OCI-LY3 (cell line): ENCODE measurements around the gene HSD17B2.

Experiments used
- H2AFZ ChIP-seq: fragments of 200-600, 300-600 bp; shearing (Covaris generic); 2 replicates; pipeline ENCODE4 v1.6.0; 2014; ENCODE audit warnings: antibody characterized with exemption, low read depth, low read length
- H3K27ac ChIP-seq: fragments of 200-600, 300-600 bp; sonication (generic); 2 replicates; pipeline ENCODE4 v1.5.1; 2014; ENCODE audit warnings: mild to moderate bottlenecking, low read length, moderate library complexity, mixed read lengths
- H3K27me3 ChIP-seq: fragments of 200-600, 300-600 bp; sonication (generic); 2 replicates; pipeline ENCODE4 v1.6.1; 2014; ENCODE audit warnings: low read depth, low read length, mixed read lengths
- H3K36me3 ChIP-seq: fragments of 200-600, 300-600 bp; sonication (generic); replicated peaks from 2 replicates; pipeline ENCODE3; 2014; ENCODE audit warnings: low read depth, low read length, mixed read lengths
- H3K4me1 ChIP-seq: fragments of 300-600, 200-600 bp; sonication (generic); 2 replicates; pipeline ENCODE4 v1.6.1; 2014; ENCODE audit warnings: low read length, mixed read lengths
- H3K4me2 ChIP-seq: fragments of 200-600, 300-600 bp; sonication (generic); 2 replicates; pipeline ENCODE4 v1.6.1; 2014; ENCODE audit warnings: low read length, mixed read lengths
- H3K4me3 ChIP-seq: fragments of 300-600, 200-600 bp; sonication (generic); 2 replicates; pipeline ENCODE4 v1.5.1; 2014; ENCODE audit warnings: antibody characterized with exemption, mild to moderate bottlenecking, low read length, moderate library complexity
- H3K79me2 ChIP-seq: fragments of 300-600, 200-600 bp; shearing (Covaris generic); 2 replicates; pipeline ENCODE4 v1.6.1; 2014; ENCODE audit warnings: mild to moderate bottlenecking, low read length, mixed read lengths
- H3K9ac ChIP-seq: fragments of 300-600, 200-600 bp; shearing (Covaris generic); 2 replicates; pipeline ENCODE4 v1.6.0; 2014; ENCODE audit warnings: mild to moderate bottlenecking, low read length, moderate library complexity
- H3K9me3 ChIP-seq: fragments of 200-600, 300-600 bp; shearing (Covaris generic); 2 replicates; pipeline ENCODE4 v1.6.1; 2014; ENCODE audit warnings: low read length, mixed read lengths; ENCODE audit not compliant: insufficient read depth
- H4K20me1 ChIP-seq: fragments of 200-600, 300-600 bp; sonication (generic); 2 replicates; pipeline ENCODE4 v1.6.1; 2016; ENCODE audit warnings: low read length, mixed read lengths; ENCODE audit not compliant: insufficient read depth
- EZH2phosphoT487 ChIP-seq: fragments of 200-600 bp; shearing (Covaris generic); IDR thresholded peaks from 2 replicates; pipeline ENCODE4 v1.6.1; 2018; ENCODE audit warnings: antibody characterized with exemption, mixed run types, low read depth
- TF ChIP-seq, protein P1 (sequence below): fragments of 200-600, 300-600 bp; sonication (generic); IDR thresholded peaks from 2 replicates; pipeline ENCODE4 v1.5.1; 2014; ENCODE audit warnings: antibody characterized with exemption, low read length, low read depth

Gene HSD17B2

DNA sequence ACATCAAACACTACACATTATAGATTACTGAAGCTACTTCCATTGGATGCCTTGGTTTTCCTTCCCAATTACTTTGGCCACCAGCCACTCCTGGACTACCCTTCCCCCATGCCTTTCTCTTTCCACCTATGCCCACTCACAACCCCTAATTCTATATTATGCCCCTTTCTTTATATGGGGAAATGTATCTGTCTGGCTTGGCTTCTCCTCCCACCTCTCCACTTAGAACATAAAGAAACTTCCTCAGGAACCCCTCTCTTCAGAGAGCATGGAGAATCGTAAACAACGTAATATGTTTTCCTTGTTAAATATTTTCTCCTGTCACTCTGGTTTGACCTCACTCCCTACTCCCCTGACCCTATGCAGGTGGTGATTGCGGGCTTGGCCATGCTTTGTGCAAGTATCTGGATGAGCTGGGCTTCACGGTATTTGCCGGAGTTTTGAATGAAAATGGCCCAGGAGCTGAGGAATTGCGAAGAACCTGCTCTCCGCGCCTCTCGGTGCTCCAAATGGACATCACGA, 32.8 kb downstream of the HSD17B2 start:
- peaks cover 43% of the 10 kb centered on the region for H3K27me3 ChIP-seq
- no peaks in the 10 kb centered on the region for H3K79me2 ChIP-seq
- H3K9ac ChIP-seq, result no peak overlapping the region
- H4K20me1 ChIP-seq, result no peaks in the 10 kb centered on the region
- H3K36me3 ChIP-seq, result no peaks in the 10 kb centered on the region
- no peak overlapping the region for H3K27ac ChIP-seq
- no peak overlapping the region for H3K4me2 ChIP-seq
- no peak for TF ChIP-seq EZH2phosphoT487
- TF ChIP-seq, protein P1, sequence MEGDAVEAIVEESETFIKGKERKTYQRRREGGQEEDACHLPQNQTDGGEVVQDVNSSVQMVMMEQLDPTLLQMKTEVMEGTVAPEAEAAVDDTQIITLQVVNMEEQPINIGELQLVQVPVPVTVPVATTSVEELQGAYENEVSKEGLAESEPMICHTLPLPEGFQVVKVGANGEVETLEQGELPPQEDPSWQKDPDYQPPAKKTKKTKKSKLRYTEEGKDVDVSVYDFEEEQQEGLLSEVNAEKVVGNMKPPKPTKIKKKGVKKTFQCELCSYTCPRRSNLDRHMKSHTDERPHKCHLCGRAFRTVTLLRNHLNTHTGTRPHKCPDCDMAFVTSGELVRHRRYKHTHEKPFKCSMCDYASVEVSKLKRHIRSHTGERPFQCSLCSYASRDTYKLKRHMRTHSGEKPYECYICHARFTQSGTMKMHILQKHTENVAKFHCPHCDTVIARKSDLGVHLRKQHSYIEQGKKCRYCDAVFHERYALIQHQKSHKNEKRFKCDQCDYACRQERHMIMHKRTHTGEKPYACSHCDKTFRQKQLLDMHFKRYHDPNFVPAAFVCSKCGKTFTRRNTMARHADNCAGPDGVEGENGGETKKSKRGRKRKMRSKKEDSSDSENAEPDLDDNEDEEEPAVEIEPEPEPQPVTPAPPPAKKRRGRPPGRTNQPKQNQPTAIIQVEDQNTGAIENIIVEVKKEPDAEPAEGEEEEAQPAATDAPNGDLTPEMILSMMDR, result no peak
- no peak overlapping the region for H3K4me3 ChIP-seq
- H3K4me1 ChIP-seq, result no peaks in the 10 kb centered on the region
- no peak overlapping the region for H2AFZ ChIP-seq
- no peaks in the 10 kb centered on the region for H3K9me3 ChIP-seq

DNA sequence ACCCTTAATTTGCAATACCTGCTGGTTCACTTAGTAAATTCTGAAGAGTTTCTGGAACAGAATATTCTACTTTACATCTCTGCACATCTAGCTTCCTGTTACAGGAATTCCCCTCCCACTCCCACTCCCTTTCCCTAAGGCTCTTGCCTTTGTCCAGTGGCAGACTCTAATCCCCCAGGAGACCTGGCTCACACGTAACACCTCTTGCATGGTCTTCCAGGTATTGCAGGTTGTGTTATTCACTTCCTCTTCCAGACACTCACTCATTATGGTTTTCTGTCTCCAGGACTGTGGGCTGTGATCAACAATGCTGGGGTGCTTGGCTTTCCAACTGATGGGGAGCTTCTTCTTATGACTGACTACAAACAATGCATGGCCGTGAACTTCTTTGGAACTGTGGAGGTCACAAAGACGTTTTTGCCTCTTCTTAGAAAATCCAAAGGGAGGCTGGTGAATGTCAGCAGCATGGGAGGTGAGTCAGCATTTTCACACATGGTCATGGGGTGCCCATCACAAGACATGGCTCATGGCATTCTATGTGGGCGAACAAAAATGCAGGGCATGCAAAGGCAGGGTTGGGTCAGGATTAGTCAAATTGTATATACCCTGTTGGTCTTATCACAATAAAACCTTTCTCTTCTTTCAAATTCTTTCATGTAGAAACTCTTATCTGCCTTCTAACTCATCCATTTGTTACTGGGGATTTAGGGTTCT, 35.8 kb downstream of the HSD17B2 start:
- no peak overlapping the region for H3K4me3 ChIP-seq
- H3K27ac ChIP-seq, result no peak overlapping the region
- no peak overlapping the region for H3K9ac ChIP-seq
- no peak overlapping the region for H3K4me2 ChIP-seq
- no peaks in the 10 kb centered on the region for H3K4me1 ChIP-seq
- no peaks in the 10 kb centered on the region for H3K36me3 ChIP-seq
- H4K20me1 ChIP-seq, result no peaks in the 10 kb centered on the region
- no peaks in the 10 kb centered on the region for H3K9me3 ChIP-seq
- TF ChIP-seq, protein P1, result no peak
- no peak for TF ChIP-seq EZH2phosphoT487
- H3K27me3 ChIP-seq, result peaks cover 16% of the 10 kb centered on the region
- no peaks in the 10 kb centered on the region for H3K79me2 ChIP-seq
- no peak overlapping the region for H2AFZ ChIP-seq

DNA sequence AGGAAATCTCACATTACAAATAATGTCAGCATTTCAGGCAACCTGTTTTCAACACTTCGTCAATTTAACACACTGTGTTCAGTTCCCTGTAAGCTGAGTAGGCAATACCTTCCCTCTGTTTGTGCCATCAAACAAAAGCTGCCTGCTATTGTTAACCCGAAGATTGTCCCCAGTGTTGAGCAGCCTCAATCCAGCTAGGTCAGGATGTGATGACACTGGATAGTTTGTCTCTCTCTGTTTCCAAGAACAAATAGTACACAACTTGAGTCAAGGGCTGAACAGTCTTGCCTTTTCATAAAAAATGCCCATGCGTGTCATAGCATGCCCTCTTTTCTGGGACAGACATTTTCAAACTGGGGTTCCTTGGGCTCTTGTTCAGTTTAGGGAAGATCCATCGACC, 36.4 kb downstream of the HSD17B2 start:
- Histone ChIP-seq H3K4me3 (no peak overlapping the region), H3K4me2 (no peak overlapping the region), H2AFZ (no peak overlapping the region), H3K9ac (no peak overlapping the region), H3K79me2 (no peaks in the 10 kb centered on the region), H3K36me3 (no peaks in the 10 kb centered on the region), H3K4me1 (no peaks in the 10 kb centered on the region), H4K20me1 (no peaks in the 10 kb centered on the region), H3K27me3 (peaks cover 16% of the 10 kb centered on the region), H3K27ac (no peak overlapping the region), H3K9me3 (no peaks in the 10 kb centered on the region)
- no peak for TF ChIP-seq EZH2phosphoT487
- TF ChIP-seq, protein P1, result no peak

DNA sequence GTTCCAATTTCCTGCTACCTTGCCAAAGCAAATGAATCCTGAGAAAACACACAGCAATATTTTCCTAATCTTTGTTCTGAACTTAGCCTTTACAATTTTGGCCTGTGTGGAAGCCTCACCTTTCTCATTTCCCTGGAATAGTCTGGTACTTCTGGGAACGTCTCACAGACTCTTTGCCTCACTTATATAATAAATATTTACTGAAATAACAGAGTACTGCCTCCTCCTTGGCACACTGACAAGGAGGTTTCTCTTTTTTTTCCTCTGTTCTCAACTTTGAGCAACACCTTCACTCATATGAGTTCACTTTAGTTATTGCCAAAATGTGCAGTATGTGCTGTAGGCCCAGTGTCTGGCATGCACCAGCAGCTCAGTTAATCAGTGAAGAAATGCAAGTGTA, 37.3 kb downstream of the HSD17B2 start:
- peaks cover 8% of the 10 kb centered on the region for H3K27me3 ChIP-seq
- H3K79me2 ChIP-seq, result no peaks in the 10 kb centered on the region
- H3K9ac ChIP-seq, result no peak overlapping the region
- no peak for TF ChIP-seq EZH2phosphoT487
- TF ChIP-seq, protein P1, result no peak
- no peaks in the 10 kb centered on the region for H3K9me3 ChIP-seq
- no peaks in the 10 kb centered on the region for H3K4me1 ChIP-seq
- no peak overlapping the region for H3K4me3 ChIP-seq
- H4K20me1 ChIP-seq, result no peaks in the 10 kb centered on the region
- no peak overlapping the region for H2AFZ ChIP-seq
- H3K27ac ChIP-seq, result no peak overlapping the region
- no peaks in the 10 kb centered on the region for H3K36me3 ChIP-seq
- no peak overlapping the region for H3K4me2 ChIP-seq
